Heart left ventricle (tissue), 16 donors: ENCODE results near the gene TJAP1. TPM values are rescaled to one million over a fixed set of nuclear protein-coding genes. Genes with fewer than 3 reads are reported as not detected.

Source experiments
- ATAC-seq, 4 donors: fragments of 200-7000 bp; cut with Tn5 transposase; one replicate each; pipeline ENCODE4 v1.9.1; 2020 to 2022; ENCODE audit warnings: moderate library complexity in 4 of 4, mild to moderate bottlenecking in 3 of 4, moderate number of reproducible peaks in 1 of 4
- DNase-seq, 5 donors: peaks; one replicate each; pipeline ENCODE4 v3.0.0-alpha.2; 2020
- H3K27ac ChIP-seq, 12 donors: fragments of 200-600 bp; sonication (generic) in 4 of 12; one replicate each; pipeline versions ENCODE4 v1.5.0 to v1.8.0; 2016 to 2022; ENCODE audit warnings: mild to moderate bottlenecking in 2 of 12
- H3K27me3 ChIP-seq, 9 donors: fragments of 200-600 bp; sonication (generic) in 2 of 9; one replicate each; pipeline versions ENCODE4 v1.5.1 to v1.8.0; 2016 to 2022; ENCODE audit warnings: mild to moderate bottlenecking in 3 of 9
- H3K36me3 ChIP-seq, 9 donors: fragments of 200-600 bp; sonication (generic) in 2 of 9; one replicate each; pipeline versions ENCODE4 v1.5.0 to v1.8.0; 2018 to 2022; ENCODE audit warnings: mild to moderate bottlenecking in 2 of 9
- H3K4me1 ChIP-seq, 12 donors: fragments of 200-600 bp; sonication (generic) in 4 of 12; one replicate each; pipeline versions ENCODE4 v1.5.0 to v1.8.0; 2016 to 2022; ENCODE audit warnings: mild to moderate bottlenecking in 3 of 12
- H3K4me3 ChIP-seq, 12 donors: fragments of 200-600 bp; sonication (generic) in 4 of 12; one replicate each; pipeline versions ENCODE4 v1.5.0 to v1.8.0; 2017 to 2022; ENCODE audit warnings: mild to moderate bottlenecking in 9 of 12, moderate library complexity in 4 of 12
- H3K9me3 ChIP-seq, 12 donors: fragments of 200-600 bp; sonication (generic) in 4 of 12; one replicate each; pipeline versions ENCODE4 v1.5.0 to v1.8.0; 2016 to 2022; ENCODE audit warnings: mild to moderate bottlenecking in 1 of 12
- POLR2A ChIP-seq, 2 donors: fragments of 450-650 bp; IDR thresholded peaks; one replicate each; pipeline ENCODE4 v1.6.1; 2017; ENCODE audit warnings: antibody characterized with exemption in 2 of 2, mild to moderate bottlenecking in 2 of 2, moderate library complexity in 2 of 2
- WGBS, 4 donors: extraction: QIAGEN DNeasy Blood & Tissue Kit in 2 of 4; methylation state at CpG; one replicate each; pipeline versions ENCODE4 v1.1.5 to v1.1.7; 2013 to 2018; 5-methylcytosine and 5-hydroxymethylcytosine counted together
- intact Hi-C, 10 donors: fragments of 100-400 bp; cut with DNase I; formaldehyde crosslinking; loops; one replicate each; pipeline versions ENCODE4 v1.11.1 to v1.14.2; 2022
- polyA plus RNA-seq, 2 donors: library from polyadenylated mRNA; stranded (reverse); fragments of 200-250 nt; gene quantifications; one replicate each; pipeline ENCODE4 v1.2.3, GENCODE V29; 2013
- total RNA-seq, 9 donors: library from RNA; depleted of rRNA in 2 of 9; stranded (reverse); fragments of >200 nt in 2 of 9; fragmentation: NEBNext Ultra II Directional in 3 of 9; extraction: Animal tissue kit (Norgen Biotek cat#: 25700) in 3 of 9; gene quantifications; one replicate each; pipeline versions ENCODE4 v1.1.0 to v1.2.4, GENCODE V29; 2016 to 2023
- TF ChIP-seq, protein P1 (sequence below), 12 donors: fragments of 200-600 bp; sonication (generic) in 4 of 12; IDR thresholded peaks; one replicate each; pipeline versions ENCODE4 v1.5.0 to v1.8.0; 2018 to 2022; ENCODE audit warnings: antibody characterized with exemption in 12 of 12, mild to moderate bottlenecking in 5 of 12
- donor health status: ischemic (EF 13 %, LVEDD 7.1; RV severe dilation, severe dysfunction).
- donor health status: healthy with polysubstance abuse.
- donor health status: DM: no; HTN: yes; CAD: no.
- donor health status: DM: no; HTN: no; CAD: no.
- donor health status: ischemic (EF 25% LVEDD 6.9; RV normal size, moderate dysfunction).
- donor health status: ischemic (EF 25% LVEDD 5.7; RV mildly dilated, moderate dysfunction).
- donor health status: healthy.
- donor health status: DM: yes; HTN: yes; CAD: no.
- donor health status: ischemic (EF 35%, LVEDD 5.7; RV mildly dilated, moderate dysfunction).
- donor health status: nonischemic (EF 11% LVEDD 7.7; RV severe dilation, severe dysfunction).
- donor health status: DM: yes; HTN: yes; CAD: no.
- donor health status: PGD.
- donor health status: ischemic (EF 29% LVEDD 5.4; RV normal size, mild dysfunction).
- donor health status: nonischemic (EF 23%, LVEDD 6.1; RV moderate dilation, normal function).

TJAP1 gene
- total and polyA plus RNA-seq, 11 donors, result 16.5 to 34.5 (median 18.7) TPM

DNA sequence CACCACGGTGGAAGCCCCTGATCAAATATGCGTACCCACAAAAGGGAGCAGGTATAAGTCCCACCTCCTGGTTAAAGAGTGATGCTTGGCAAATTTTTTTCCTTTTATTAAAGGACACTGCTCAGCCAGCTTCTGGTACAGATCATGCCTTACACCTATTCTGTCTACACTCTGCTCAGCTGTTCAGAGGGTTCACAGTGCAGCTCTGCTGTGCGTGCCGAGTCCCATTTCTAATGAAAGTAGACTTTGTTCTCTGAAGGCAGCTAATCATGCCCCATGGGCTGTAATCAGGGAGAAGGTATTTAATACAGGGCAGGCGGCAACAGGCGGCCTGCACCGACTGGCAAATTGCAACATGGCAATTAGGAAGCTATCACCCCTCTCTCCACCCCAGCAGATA, 16.5 kb downstream of the TJAP1 start:
- peaks cover 0 to 15% (median 10%) of the 10 kb centered on the region in 9 donors for H3K36me3 ChIP-seq
- H3K9me3 ChIP-seq, result no peaks in the 10 kb centered on the region
- peaks cover 0 to 58% (median 35%) of the 10 kb centered on the region in 12 donors for H3K4me1 ChIP-seq
- ATAC-seq (no peak), DNase-seq (no peak)
- no peak overlapping the region for H3K4me3 ChIP-seq
- no peak for TF ChIP-seq POLR2A (IDR thresholded peaks at IDR 0.05)
- TF ChIP-seq, protein P1, sequence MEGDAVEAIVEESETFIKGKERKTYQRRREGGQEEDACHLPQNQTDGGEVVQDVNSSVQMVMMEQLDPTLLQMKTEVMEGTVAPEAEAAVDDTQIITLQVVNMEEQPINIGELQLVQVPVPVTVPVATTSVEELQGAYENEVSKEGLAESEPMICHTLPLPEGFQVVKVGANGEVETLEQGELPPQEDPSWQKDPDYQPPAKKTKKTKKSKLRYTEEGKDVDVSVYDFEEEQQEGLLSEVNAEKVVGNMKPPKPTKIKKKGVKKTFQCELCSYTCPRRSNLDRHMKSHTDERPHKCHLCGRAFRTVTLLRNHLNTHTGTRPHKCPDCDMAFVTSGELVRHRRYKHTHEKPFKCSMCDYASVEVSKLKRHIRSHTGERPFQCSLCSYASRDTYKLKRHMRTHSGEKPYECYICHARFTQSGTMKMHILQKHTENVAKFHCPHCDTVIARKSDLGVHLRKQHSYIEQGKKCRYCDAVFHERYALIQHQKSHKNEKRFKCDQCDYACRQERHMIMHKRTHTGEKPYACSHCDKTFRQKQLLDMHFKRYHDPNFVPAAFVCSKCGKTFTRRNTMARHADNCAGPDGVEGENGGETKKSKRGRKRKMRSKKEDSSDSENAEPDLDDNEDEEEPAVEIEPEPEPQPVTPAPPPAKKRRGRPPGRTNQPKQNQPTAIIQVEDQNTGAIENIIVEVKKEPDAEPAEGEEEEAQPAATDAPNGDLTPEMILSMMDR (IDR thresholded peaks at IDR 0.05), result no peak
- WGBS, 4 donors, result 68 to 76% (median 70%) methylated on average over 7 of the region's 7 CpGs
- H3K27ac ChIP-seq, result peak overlapping the region in 5 of 12 donors; percentile 14 to 86 (median 71)
- intact Hi-C loops, result loop anchor here in 2 of 10 donors (2.0 to 10.0 kb wide), 2 partner anchors 39 to 109 kb away; partner anchors contain the start of gene DLK2 (in 1 of the 2)
- H3K27me3 ChIP-seq, result no peaks in the 10 kb centered on the region

DNA sequence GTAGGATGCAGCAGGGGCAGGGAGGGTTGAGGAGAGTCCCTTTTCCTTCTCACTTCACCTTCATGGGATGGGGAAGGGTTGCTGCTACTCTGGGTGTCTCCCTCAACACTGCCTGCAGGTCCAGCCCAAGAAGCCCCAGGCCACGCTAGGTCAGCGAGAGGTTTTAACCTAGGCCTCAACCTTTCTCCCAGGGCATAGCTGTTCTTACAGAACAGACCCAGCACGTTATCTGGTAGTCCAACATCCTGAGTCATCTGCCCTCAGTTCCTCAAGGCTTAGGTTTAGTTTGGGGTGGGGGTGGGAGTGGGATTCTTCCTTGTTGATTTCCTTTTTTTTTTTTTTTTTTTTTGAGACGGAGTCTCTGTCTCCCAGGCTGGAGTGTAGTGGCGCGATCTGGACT, 17.0 kb downstream of the TJAP1 start:
- Histone ChIP-seq H3K9me3 (no peaks in the 10 kb centered on the region), H3K27me3 (no peaks in the 10 kb centered on the region), H3K4me3 (no peak overlapping the region), H3K27ac (peak overlapping the region in 3 of 12 donors; percentile 14 to 86 (median 75)), H3K4me1 (peaks cover 0 to 62% (median 37%) of the 10 kb centered on the region in 12 donors), H3K36me3 (peaks cover 0 to 20% (median 15%) of the 10 kb centered on the region in 9 donors)
- WGBS, 4 donors, result 92 to 97% (median 93%) methylated on average over 6 of the region's 6 CpGs
- DNase-seq, result no peak
- intact Hi-C loops, result loop anchor here in 2 of 10 donors (2.0 to 10.0 kb wide), 2 partner anchors 40 to 110 kb away; partner anchors contain the start of gene DLK2 (in 1 of the 2)
- ATAC-seq, result no peak
- TF ChIP-seq POLR2A (IDR thresholded peaks at IDR 0.05), result no peak
- TF ChIP-seq, protein P1 (IDR thresholded peaks at IDR 0.05), result no peak

DNA sequence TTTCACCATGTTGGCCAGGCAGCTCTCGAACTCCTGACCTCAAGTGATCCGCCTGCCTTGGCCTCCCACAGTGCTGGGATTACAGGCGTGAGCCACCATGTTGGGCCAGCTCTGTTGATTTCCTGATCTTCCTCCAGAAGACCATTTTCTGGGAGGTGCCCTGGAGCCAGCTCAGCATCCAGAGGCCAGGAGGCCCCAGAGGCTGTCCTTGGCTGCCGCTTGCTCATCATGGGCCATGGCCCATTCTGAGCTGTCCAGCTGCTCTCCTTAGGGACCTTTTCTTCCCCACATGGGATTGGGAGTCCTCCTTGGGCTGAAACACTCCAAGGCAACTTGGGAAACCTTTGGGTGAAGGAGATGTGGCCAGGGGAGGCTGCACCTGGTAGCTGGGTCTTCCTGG, 17.4 kb downstream of the TJAP1 start:
- DNase-seq (no peak), ATAC-seq (no peak)
- intact Hi-C loops, result loop anchor here in 4 of 10 donors (1.0 to 10.0 kb wide), 4 partner anchors 37 to 110 kb away; partner anchors contain the start of gene DLK2 (in 1 of the 4)
- no peak for TF ChIP-seq POLR2A (IDR thresholded peaks at IDR 0.05)
- TF ChIP-seq, protein P1 (IDR thresholded peaks at IDR 0.05), result no peak
- no peak overlapping the region for H3K4me3 ChIP-seq
- peaks cover 0 to 24% (median 18%) of the 10 kb centered on the region in 9 donors for H3K36me3 ChIP-seq
- WGBS, 4 donors, result 91 to 98% (median 97%) methylated on average over 3 to 4 of the region's 4 CpGs
- H3K9me3 ChIP-seq, result no peaks in the 10 kb centered on the region
- peaks cover 0 to 62% (median 38%) of the 10 kb centered on the region in 12 donors for H3K4me1 ChIP-seq
- H3K27ac ChIP-seq, result no peak overlapping the region
- H3K27me3 ChIP-seq, result no peaks in the 10 kb centered on the region

GRCh38 chr6:43495409-43495941, 18.1 kb downstream of the TJAP1 start:
- intact Hi-C loops, result loop anchor here in 4 of 10 donors (1.0 to 10.0 kb wide), 4 partner anchors 38 to 111 kb away; partner anchors contain the start of gene DLK2 (in 1 of the 4)
- peaks cover 0 to 62% (median 42%) of the 10 kb centered on the region in 12 donors for H3K4me1 ChIP-seq
- WGBS, 4 donors, result 62 to 78% (median 70%) methylated on average over 3 to 4 of the region's 4 CpGs
- DNase-seq (no peak), ATAC-seq (no peak)
- no peaks in the 10 kb centered on the region for H3K9me3 ChIP-seq
- H3K36me3 ChIP-seq, result peaks cover 0 to 31% (median 25%) of the 10 kb centered on the region in 9 donors
- H3K4me3 ChIP-seq, result no peak overlapping the region
- peak overlapping the region in 1 of 12 donors; percentile 35 for H3K27ac ChIP-seq
- no peaks in the 10 kb centered on the region for H3K27me3 ChIP-seq
- TF ChIP-seq, protein P1 (IDR thresholded peaks at IDR 0.05), result peak in 5 of 12 donors; percentile 13 to 23 (median 14)
- no peak for TF ChIP-seq POLR2A (IDR thresholded peaks at IDR 0.05)
